ENCODE results near the gene MAGEB2.

DNA sequence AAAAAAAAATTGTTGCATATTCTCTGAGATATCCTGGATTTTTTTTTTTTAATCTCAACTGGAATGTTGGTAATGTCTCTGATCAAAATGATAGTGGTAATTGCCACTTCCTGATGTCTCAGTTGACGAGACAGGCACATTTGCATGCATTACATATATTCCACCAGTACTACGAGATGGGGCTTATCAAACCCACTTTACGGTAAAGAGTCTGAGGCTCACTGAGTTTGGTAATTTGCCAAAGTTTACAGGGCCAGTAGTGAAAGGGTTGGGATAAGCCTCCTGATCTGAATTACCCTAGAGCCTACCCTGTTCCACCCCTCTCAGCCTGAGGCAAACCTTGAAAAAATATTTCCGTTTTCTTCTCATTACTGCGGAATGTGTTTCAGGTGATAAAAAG lies 5.3 kb downstream of the MAGEB2 start:
- no peak for TF ChIP-seq CTCF (IDR thresholded peaks at IDR 0.05)
- TF ChIP-seq SIN3A (IDR thresholded peaks at IDR 0.05; ENCODE audit: borderline replicate concordance, insufficient read depth, low read depth, low read length): no peak

All from Panc1 (cell line).